H1 (cell line): ENCODE data around the gene INPP5B. TPM values are rescaled to one million over a fixed set of nuclear protein-coding genes. Genes with fewer than 3 reads are reported as not detected.
"Not testable (repeated sequence)": the region's sequence is repeated elsewhere in the genome, so short reads cannot be mapped to it uniquely, and the experiment has no call there.

ENCODE experiments used
- CTCF ChIA-PET: fragments of 300-600 bp; sonication (Branson Sonifier 250); formaldehyde crosslinking; loops from one replicate; lab custom pipeline; 2021; ENCODE audit not compliant: partially characterized antibody; lab: Charles Lee
- POLR2A ChIA-PET: fragments of 300-600 bp; sonication (Branson Sonifier 250); formaldehyde crosslinking; loops from one replicate; lab custom pipeline; 2021; ENCODE audit warnings: inconsistent platforms; ENCODE audit not compliant: partially characterized antibody; lab: Charles Lee
- DNase-seq, 2 experiments: peaks; one replicate each; pipeline versions ENCODE4 v3.0.0 to v3.0.0-alpha.2; 2010 to 2022; ENCODE audit warnings: low spot score in 2 of 2, low read depth in 1 of 2, mixed read lengths in 1 of 2
- FAIRE-seq: peaks from 2 replicates; lab custom pipeline; 2011; peaks lifted over from hg19 to GRCh38; lab: Jason Lieb, UNC
- H2AFZ ChIP-seq: 2 replicates; pipeline ENCODE4 v1.8.1; 2012; ENCODE audit warnings: low read length, inconsistent platforms
- H2AK5ac ChIP-seq: 2 replicates; pipeline ENCODE4 v1.6.1; 2013; ENCODE audit warnings: low read depth, low read length
- H2BK120ac ChIP-seq: replicated peaks from 2 replicates; pipeline ENCODE3; 2013; ENCODE audit warnings: low read depth, low read length, inconsistent platforms
- H2BK12ac ChIP-seq: 2 replicates; pipeline ENCODE4 v1.6.1; 2013; ENCODE audit warnings: low read depth, low read length
- H2BK15ac ChIP-seq: 2 replicates; pipeline ENCODE4 v1.6.1; 2013; ENCODE audit warnings: low read length
- H2BK20ac ChIP-seq: 2 replicates; pipeline ENCODE4 v1.6.1; 2013; ENCODE audit warnings: low read length
- H2BK5ac ChIP-seq: 2 replicates; pipeline ENCODE4 v1.6.1; 2013; ENCODE audit warnings: low read depth, low read length
- H3K14ac ChIP-seq: 2 replicates; pipeline ENCODE4 v1.6.1; 2013; ENCODE audit warnings: inconsistent platforms; ENCODE audit not compliant: insufficient read length
- H3K18ac ChIP-seq: 2 replicates; pipeline ENCODE4 v1.6.1; 2013; ENCODE audit warnings: low read length; ENCODE audit errors: extremely low read depth
- H3K23ac ChIP-seq: 2 replicates; pipeline ENCODE4 v1.6.1; 2013; ENCODE audit warnings: inconsistent platforms; ENCODE audit not compliant: insufficient read length
- H3K23me2 ChIP-seq: 2 replicates; pipeline ENCODE4 v1.6.1; 2013; ENCODE audit warnings: low read depth, low read length
- H3K27ac ChIP-seq: 2 replicates; pipeline ENCODE4 v1.6.1; 2011; ENCODE audit warnings: low read depth, low read length, inconsistent platforms
- H3K27me3 ChIP-seq, 4 experiments: replicated peaks in 1 of 4; 1 replicate in 1 of 4; 2 replicates in 3 of 4; pipeline versions ENCODE4 v1.6.1 to v1.8.1; 2011 to 2013; ENCODE audit warnings: low read length in 3 of 4, mild to moderate bottlenecking in 3 of 4, inconsistent platforms in 2 of 4, mixed read lengths in 2 of 4, moderate library complexity in 1 of 4; ENCODE audit not compliant: control insufficient read depth in 3 of 4, insufficient read depth in 3 of 4; ENCODE audit errors: extremely low read depth in 1 of 4
- H3K36me3 ChIP-seq, 4 experiments: 2 replicates each; pipeline versions ENCODE4 v1.6.1 to v1.8.1; 2011 to 2013; ENCODE audit warnings: mild to moderate bottlenecking in 4 of 4, low read length in 3 of 4, moderate library complexity in 2 of 4, control low read depth in 1 of 4, inconsistent platforms in 1 of 4; ENCODE audit not compliant: insufficient read depth in 4 of 4, control insufficient read depth in 2 of 4
- H3K4ac ChIP-seq: replicated peaks from 2 replicates; pipeline ENCODE3; 2013; ENCODE audit warnings: low read length, low read depth, mixed read lengths, inconsistent platforms; ENCODE audit not compliant: insufficient read length
- H3K4me1 ChIP-seq, 4 experiments: replicated peaks in 1 of 4; 1 replicate in 1 of 4; 2 replicates in 3 of 4; pipeline versions ENCODE4 v1.6.1 to v1.8.1; 2011 to 2013; ENCODE audit warnings: low read length in 3 of 4, inconsistent platforms in 2 of 4, mixed read lengths in 1 of 4; ENCODE audit not compliant: insufficient read depth in 4 of 4, control insufficient read depth in 3 of 4
- H3K4me2 ChIP-seq, 2 experiments: 2 replicates each; pipeline versions ENCODE4 v1.6.1 to v1.8.1; 2011 to 2013; ENCODE audit warnings: low read depth in 2 of 2, low read length in 2 of 2, control low read depth in 1 of 2, inconsistent platforms in 1 of 2, mild to moderate bottlenecking in 1 of 2; ENCODE audit not compliant: insufficient read depth in 1 of 2
- H3K4me3 ChIP-seq, 4 experiments: fragments of 200-600, 300-600 bp in 1 of 4; sonication (generic), shearing (Covaris generic), sonication (Bioruptor Twin) in 1 of 4; 2 replicates each; pipeline versions ENCODE4 v1.5.1 to v1.8.1; 2011 to 2016; ENCODE audit warnings: low read length in 4 of 4, low read depth in 3 of 4, control low read depth in 2 of 4, inconsistent platforms in 2 of 4, mild to moderate bottlenecking in 2 of 4, mixed read lengths in 1 of 4, moderate library complexity in 1 of 4; ENCODE audit not compliant: insufficient read depth in 2 of 4; ENCODE audit errors: extremely low read depth in 1 of 4
- H3K56ac ChIP-seq: replicated peaks from 2 replicates; pipeline ENCODE3; 2013; ENCODE audit warnings: low read depth, mild to moderate bottlenecking, mixed read lengths, low read length, inconsistent platforms; ENCODE audit not compliant: insufficient read length
- H3K79me1 ChIP-seq: 2 replicates; pipeline ENCODE4 v1.6.1; 2013; ENCODE audit warnings: low read depth, low read length, control low read depth
- H3K79me2 ChIP-seq, 2 experiments: 2 replicates each; pipeline versions ENCODE4 v1.6.1 to v1.8.1; 2012 to 2013; ENCODE audit warnings: low read length in 2 of 2, mild to moderate bottlenecking in 2 of 2, inconsistent platforms in 1 of 2; ENCODE audit not compliant: insufficient read depth in 2 of 2, control insufficient read depth in 1 of 2
- H3K9ac ChIP-seq, 4 experiments: replicated peaks in 1 of 4; 1 replicate in 1 of 4; 2 replicates in 3 of 4; pipeline versions ENCODE4 v1.6.1 to v1.8.1; 2011 to 2013; ENCODE audit warnings: low read depth in 3 of 4, low read length in 3 of 4, control low read depth in 2 of 4, mild to moderate bottlenecking in 2 of 4, moderate library complexity in 2 of 4, inconsistent platforms in 1 of 4; ENCODE audit errors: extremely low read depth in 1 of 4
- H3K9me3 ChIP-seq, 2 experiments: 2 replicates each; pipeline versions ENCODE4 v1.6.1 to v1.8.1; 2012 to 2013; ENCODE audit warnings: mild to moderate bottlenecking in 2 of 2, moderate library complexity in 2 of 2, control low read depth in 1 of 2, inconsistent platforms in 1 of 2, low read depth in 1 of 2, low read length in 1 of 2, mixed read lengths in 1 of 2; ENCODE audit not compliant: insufficient read depth in 2 of 2
- H4K20me1 ChIP-seq, 2 experiments: replicated peaks in 1 of 2; 2 replicates each; pipeline versions ENCODE3 to v1.8.1; 2011 to 2013; ENCODE audit warnings: inconsistent platforms in 2 of 2, low read length in 2 of 2, mild to moderate bottlenecking in 1 of 2; ENCODE audit not compliant: insufficient read depth in 2 of 2, control insufficient read depth in 1 of 2
- H4K5ac ChIP-seq: 2 replicates; pipeline ENCODE4 v1.6.1; 2013; ENCODE audit warnings: low read length, low read depth, mixed read lengths, inconsistent platforms; ENCODE audit not compliant: insufficient read length
- H4K8ac ChIP-seq: 2 replicates; pipeline ENCODE4 v1.8.0; 2013; ENCODE audit warnings: mild to moderate bottlenecking, moderate library complexity, low read length, inconsistent platforms; ENCODE audit not compliant: insufficient read depth; ENCODE audit errors: extremely low read depth
- H4K91ac ChIP-seq: replicated peaks from 2 replicates; pipeline ENCODE3; 2013; ENCODE audit warnings: low read length, mixed read lengths, inconsistent platforms; ENCODE audit not compliant: insufficient read length
- WGBS, 2 experiments: shearing (Covaris generic) in 1 of 2; methylation state at CpG; one replicate each; pipeline versions ENCODE4 v1.1.6 to v1.1.7; 2013 to 2015; ENCODE audit warnings: low lambda C conversion rate in 2 of 2, mixed read lengths in 2 of 2, inconsistent platforms in 1 of 2, low coverage in 1 of 2, missing lambda C conversion rate in 1 of 2; ENCODE audit not compliant: insufficient replicate concordance in 2 of 2, insufficient coverage in 1 of 2, insufficient read length in 1 of 2; ENCODE audit errors: extremely low coverage in 1 of 2, missing lambda C conversion rate in 1 of 2; 5-methylcytosine and 5-hydroxymethylcytosine counted together
- polyA plus RNA-seq, 7 experiments: library from polyadenylated mRNA; depleted of rRNA in 3 of 7; stranded (reverse) in 5 of 7; unstranded in 2 of 7; fragments of >200 nt in 5 of 7; fragments of 200-250 nt in 2 of 7; gene quantifications; 1 replicate in 5 of 7; 2 replicates in 1 of 7; 4 replicates in 1 of 7; pipeline versions ENCODE4 v1.2.1 to v1.2.3, GENCODE V29; 2011 to 2013; ENCODE audit warnings: missing spikeins in 2 of 7, mixed read lengths in 2 of 7
- total RNA-seq: library from RNA; stranded (reverse); fragmentation: NEBNext Ultra II Directional; extraction: Animal tissue kit (Norgen Biotek cat#: 25700); gene quantifications from 2 replicates; pipeline ENCODE4 v1.2.1, GENCODE V29; 2021

Gene INPP5B
- total and polyA plus RNA-seq, 2 of the 8 experiments (the other 6 are each of a cell fraction or from before 2014, with no cell fraction given): 14.0 to 23.7 TPM

- H4K91ac ChIP-seq, FAIRE-seq, H3K4me3 ChIP-seq, H2AK5ac ChIP-seq, H2BK5ac ChIP-seq, H3K27me3 ChIP-seq, H3K23me2 ChIP-seq, H3K23ac ChIP-seq, H4K8ac ChIP-seq, H3K56ac ChIP-seq, H3K4me1 ChIP-seq, H3K9ac ChIP-seq, H3K79me1 ChIP-seq, H2BK120ac ChIP-seq, H2BK12ac ChIP-seq, H2BK15ac ChIP-seq, H3K36me3 ChIP-seq, H2AFZ ChIP-seq, H3K79me2 ChIP-seq, H2BK20ac ChIP-seq, DNase-seq, POLR2A ChIA-PET, H3K4ac ChIP-seq, H4K5ac ChIP-seq, H3K14ac ChIP-seq, H3K27ac ChIP-seq, H3K18ac ChIP-seq, H3K4me2 ChIP-seq, H4K20me1 ChIP-seq: not testable (repeated sequence)
- 84% methylated on average over 8 of the region's 8 CpGs; no CpG with 5 or more reads in 1 of the 2 experiments for WGBS, 2 experiments
- CTCF ChIA-PET: interaction anchor here (1.7 to 3.0 kb wide), 2 partner anchors 14 to 25 kb away, joined by 5 to 12 read pairs; no protein-coding TSS in a partner anchor
- H3K9me3 ChIP-seq: peaks cover 7 to 11% of the 10 kb centered on the region in 2 experiments; a peak in 3 of 4 replicates
Observed at GRCh38 chr1:37910886-37911285, 36.0 kb downstream of the INPP5B start.

- H3K27me3 ChIP-seq, H3K23ac ChIP-seq, H4K5ac ChIP-seq, H3K27ac ChIP-seq, H3K23me2 ChIP-seq, H4K20me1 ChIP-seq, H3K36me3 ChIP-seq, FAIRE-seq, H2BK15ac ChIP-seq, H3K9ac ChIP-seq, H3K4me1 ChIP-seq, H2BK5ac ChIP-seq, H3K18ac ChIP-seq, H2AFZ ChIP-seq, DNase-seq, H4K91ac ChIP-seq, H2BK120ac ChIP-seq, H2BK12ac ChIP-seq, H3K14ac ChIP-seq, H2BK20ac ChIP-seq, H4K8ac ChIP-seq, H2AK5ac ChIP-seq, H3K4me3 ChIP-seq, H3K79me1 ChIP-seq, H3K79me2 ChIP-seq, H3K4ac ChIP-seq, POLR2A ChIA-PET, H3K56ac ChIP-seq, H3K4me2 ChIP-seq: not testable (repeated sequence)
- CTCF ChIA-PET: interaction anchor here (3.0 kb wide), 1 partner anchor 27 kb away, joined by 12 read pairs; no protein-coding TSS in a partner anchor
- 96% methylated on average over 7 of the region's 10 CpGs; no CpG with 5 or more reads in 1 of the 2 experiments for WGBS, 2 experiments
- peaks cover 11 to 14% of the 10 kb centered on the region in 2 experiments for H3K9me3 ChIP-seq
Observed at GRCh38 chr1:37908531-37908930, 38.3 kb downstream of the INPP5B start.
